HL-60 (cell line): Measurements from ENCODE around the gene EMC6.
A peak's percentile ranks its signal among the peaks of the same experiment; 100 is the strongest.

Experiments used
- DNase-seq, 2 experiments: peaks; one replicate each; pipeline ENCODE4 v3.0.0-alpha.2; 2010 to 2020; ENCODE audit warnings: low read depth in 1 of 2, low spot score in 1 of 2
- H3K27ac ChIP-seq: fragments of 250-450 bp; sonication (Bioruptor Pico); replicated peaks from 2 replicates; pipeline ENCODE4 v1.5.1; 2020; ENCODE audit warnings: mild to moderate bottlenecking, moderate library complexity
- H3K27me3 ChIP-seq: fragments of 250-450 bp; sonication (Bioruptor Pico); 2 replicates; pipeline ENCODE4 v1.5.1; 2021; ENCODE audit warnings: mild to moderate bottlenecking, moderate library complexity; ENCODE audit not compliant: insufficient read depth, poor library complexity, severe bottlenecking
- H3K4me3 ChIP-seq: replicated peaks from 2 replicates; pipeline ENCODE4 v1.5.1; 2011; ENCODE audit warnings: mild to moderate bottlenecking, control low read depth, low read length; ENCODE audit not compliant: insufficient read depth
- GABPA ChIP-seq: IDR thresholded peaks from 2 replicates; pipeline ENCODE4 v1.6.1; 2012; ENCODE audit warnings: low read depth
- POLR2AphosphoS5 ChIP-seq: IDR thresholded peaks from 2 replicates; pipeline ENCODE4 v1.6.1; 2012; ENCODE audit warnings: low read depth
- SPI1 ChIP-seq: IDR thresholded peaks from 2 replicates; pipeline ENCODE4 v1.6.1; 2012; ENCODE audit warnings: low read depth, mild to moderate bottlenecking, borderline replicate concordance
- TF ChIP-seq, protein P1 (sequence below): IDR thresholded peaks from 2 replicates; pipeline ENCODE4 v1.6.1; 2012; ENCODE audit warnings: low read depth; ENCODE audit not compliant: insufficient replicate concordance
- TF ChIP-seq, protein P2 (sequence below): IDR thresholded peaks from one replicate; pipeline ENCODE4 v1.5.1; 2011; ENCODE audit warnings: low read length, control low read depth, inconsistent platforms; ENCODE audit not compliant: insufficient read depth

EMC6 gene

DNA sequence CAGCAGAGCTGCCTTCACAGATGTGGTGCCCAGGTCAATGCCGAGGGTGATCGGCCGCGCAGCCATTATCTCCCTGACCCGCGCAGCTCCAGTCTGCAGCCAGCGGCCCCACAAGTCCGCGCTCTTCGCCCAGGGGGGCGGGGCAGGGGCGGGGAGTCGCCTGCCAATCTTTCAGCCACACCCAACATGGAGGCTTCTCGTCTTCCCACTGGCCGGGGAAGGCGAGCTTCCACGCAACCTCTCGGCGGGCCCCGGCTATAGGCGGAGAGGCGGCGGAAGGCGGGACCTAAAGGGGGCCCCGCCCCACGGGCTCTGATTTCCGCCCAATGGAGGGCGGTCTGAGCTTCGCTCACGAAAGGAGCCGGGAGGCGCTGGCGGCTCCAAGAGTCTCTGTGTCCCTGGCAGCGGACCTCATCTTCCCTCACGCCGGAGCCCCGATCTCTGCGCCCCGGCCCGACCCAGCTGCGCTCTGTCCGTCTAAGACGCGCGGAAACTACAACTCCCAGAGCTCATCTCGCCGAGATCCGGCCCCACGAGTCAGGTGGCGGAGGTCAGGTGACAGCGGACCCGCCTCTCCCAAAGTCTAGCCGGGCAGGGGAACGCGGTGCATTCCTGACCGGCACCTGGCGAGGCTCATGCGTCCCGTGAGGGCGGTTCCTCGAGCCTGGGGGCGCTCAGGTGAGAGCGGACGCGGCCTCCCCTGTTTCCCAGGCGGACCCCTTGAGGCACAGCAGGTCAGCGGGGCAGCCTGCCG lies 32.3 kb upstream of the EMC6 start, which contains the start of the genes CTNS and SHPK:
Gene CTNS, plus strand, starts transcription at position 607 of the 754 bp plus-strand sequence. CDS start 3,447 bp downstream, outside the sequence.
Gene SHPK, minus strand, starts transcription at position 97 of the 754 bp plus-strand sequence. Its CDS starts 31 bp downstream, at position 66.
- TF ChIP-seq, protein P1, sequence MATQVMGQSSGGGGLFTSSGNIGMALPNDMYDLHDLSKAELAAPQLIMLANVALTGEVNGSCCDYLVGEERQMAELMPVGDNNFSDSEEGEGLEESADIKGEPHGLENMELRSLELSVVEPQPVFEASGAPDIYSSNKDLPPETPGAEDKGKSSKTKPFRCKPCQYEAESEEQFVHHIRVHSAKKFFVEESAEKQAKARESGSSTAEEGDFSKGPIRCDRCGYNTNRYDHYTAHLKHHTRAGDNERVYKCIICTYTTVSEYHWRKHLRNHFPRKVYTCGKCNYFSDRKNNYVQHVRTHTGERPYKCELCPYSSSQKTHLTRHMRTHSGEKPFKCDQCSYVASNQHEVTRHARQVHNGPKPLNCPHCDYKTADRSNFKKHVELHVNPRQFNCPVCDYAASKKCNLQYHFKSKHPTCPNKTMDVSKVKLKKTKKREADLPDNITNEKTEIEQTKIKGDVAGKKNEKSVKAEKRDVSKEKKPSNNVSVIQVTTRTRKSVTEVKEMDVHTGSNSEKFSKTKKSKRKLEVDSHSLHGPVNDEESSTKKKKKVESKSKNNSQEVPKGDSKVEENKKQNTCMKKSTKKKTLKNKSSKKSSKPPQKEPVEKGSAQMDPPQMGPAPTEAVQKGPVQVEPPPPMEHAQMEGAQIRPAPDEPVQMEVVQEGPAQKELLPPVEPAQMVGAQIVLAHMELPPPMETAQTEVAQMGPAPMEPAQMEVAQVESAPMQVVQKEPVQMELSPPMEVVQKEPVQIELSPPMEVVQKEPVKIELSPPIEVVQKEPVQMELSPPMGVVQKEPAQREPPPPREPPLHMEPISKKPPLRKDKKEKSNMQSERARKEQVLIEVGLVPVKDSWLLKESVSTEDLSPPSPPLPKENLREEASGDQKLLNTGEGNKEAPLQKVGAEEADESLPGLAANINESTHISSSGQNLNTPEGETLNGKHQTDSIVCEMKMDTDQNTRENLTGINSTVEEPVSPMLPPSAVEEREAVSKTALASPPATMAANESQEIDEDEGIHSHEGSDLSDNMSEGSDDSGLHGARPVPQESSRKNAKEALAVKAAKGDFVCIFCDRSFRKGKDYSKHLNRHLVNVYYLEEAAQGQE = no peak
- TF ChIP-seq GABPA = peak; percentile 64
- peak; percentile 66 to 91 for DNase-seq
- Histone ChIP-seq H3K27me3 (no peaks in the 10 kb centered on the region), H3K4me3 (peak within 1 kb of the TSS; percentile 80), H3K27ac (peak within 1 kb of the TSS; percentile 93)

DNA sequence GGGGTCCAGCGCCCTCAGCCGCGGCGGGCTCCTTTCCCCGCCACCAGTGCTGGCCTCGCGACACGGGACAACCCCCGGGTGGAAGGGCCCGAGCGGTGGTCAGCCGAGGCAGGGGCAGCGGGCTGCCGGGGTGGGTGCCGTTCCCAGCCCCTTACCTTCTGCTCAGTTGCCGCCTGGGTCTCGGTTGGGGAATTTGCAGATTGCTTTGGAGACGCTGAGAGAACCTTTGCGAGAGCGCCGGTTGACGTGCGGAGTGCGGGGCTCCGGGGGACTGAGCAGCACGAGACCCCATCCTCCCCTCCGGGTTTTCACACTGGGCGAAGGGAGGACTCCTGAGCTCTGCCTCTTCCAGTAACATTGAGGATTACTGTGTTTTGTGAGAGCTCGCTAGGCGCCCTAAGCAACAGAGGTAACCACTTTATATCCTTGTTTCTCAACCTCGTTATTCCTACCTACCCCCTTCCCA lies 31.7 kb upstream of the EMC6 start:
- TF ChIP-seq, protein P1 = no peak
- TF ChIP-seq POLR2AphosphoS5 (no peak), SPI1 (no peak), GABPA (no peak)
- TF ChIP-seq, protein P2, sequence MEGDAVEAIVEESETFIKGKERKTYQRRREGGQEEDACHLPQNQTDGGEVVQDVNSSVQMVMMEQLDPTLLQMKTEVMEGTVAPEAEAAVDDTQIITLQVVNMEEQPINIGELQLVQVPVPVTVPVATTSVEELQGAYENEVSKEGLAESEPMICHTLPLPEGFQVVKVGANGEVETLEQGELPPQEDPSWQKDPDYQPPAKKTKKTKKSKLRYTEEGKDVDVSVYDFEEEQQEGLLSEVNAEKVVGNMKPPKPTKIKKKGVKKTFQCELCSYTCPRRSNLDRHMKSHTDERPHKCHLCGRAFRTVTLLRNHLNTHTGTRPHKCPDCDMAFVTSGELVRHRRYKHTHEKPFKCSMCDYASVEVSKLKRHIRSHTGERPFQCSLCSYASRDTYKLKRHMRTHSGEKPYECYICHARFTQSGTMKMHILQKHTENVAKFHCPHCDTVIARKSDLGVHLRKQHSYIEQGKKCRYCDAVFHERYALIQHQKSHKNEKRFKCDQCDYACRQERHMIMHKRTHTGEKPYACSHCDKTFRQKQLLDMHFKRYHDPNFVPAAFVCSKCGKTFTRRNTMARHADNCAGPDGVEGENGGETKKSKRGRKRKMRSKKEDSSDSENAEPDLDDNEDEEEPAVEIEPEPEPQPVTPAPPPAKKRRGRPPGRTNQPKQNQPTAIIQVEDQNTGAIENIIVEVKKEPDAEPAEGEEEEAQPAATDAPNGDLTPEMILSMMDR = no peak
- no peak for DNase-seq
- peak overlapping the region; percentile 80 for H3K4me3 ChIP-seq
- H3K27me3 ChIP-seq = no peaks in the 10 kb centered on the region
- peak overlapping the region; percentile 93 for H3K27ac ChIP-seq

DNA sequence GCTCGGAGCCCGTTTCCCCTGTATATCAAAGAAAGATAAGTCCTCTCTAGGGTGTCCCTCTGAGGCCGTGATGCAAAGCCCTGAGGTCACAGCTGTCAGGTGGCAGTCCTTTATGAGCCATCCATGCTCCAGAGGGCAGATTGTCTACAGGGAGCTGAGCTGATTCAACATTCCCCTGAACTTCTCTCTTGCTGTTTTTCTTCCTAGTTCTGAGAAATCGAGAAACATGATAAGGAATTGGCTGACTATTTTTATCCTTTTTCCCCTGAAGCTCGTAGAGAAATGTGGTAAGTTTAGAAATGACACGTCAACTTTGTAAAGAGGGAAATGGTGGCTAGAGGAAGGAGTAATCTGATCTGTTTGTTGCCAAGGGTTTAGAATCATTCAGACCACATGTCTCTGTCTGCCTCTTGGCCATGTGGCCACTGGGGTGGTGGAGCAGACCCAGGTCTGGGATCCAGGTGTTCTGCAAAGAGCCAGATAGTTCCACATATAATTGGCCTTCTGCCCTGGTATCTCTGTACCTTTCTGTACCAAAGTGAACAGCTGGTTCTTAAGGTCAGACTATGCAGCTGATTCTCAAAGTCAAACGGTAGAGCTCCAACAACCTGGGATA lies 28.5 kb upstream of the EMC6 start:
- H3K27ac ChIP-seq = peak overlapping the region; percentile 50
- peak in 1 of 2 experiments; percentile 8 for DNase-seq
- no peak overlapping the region for H3K4me3 ChIP-seq
- H3K27me3 ChIP-seq = no peaks in the 10 kb centered on the region
- TF ChIP-seq GABPA = no peak
- TF ChIP-seq, protein P2 = no peak
- no peak for TF ChIP-seq SPI1
- TF ChIP-seq, protein P1 = no peak
- no peak for TF ChIP-seq POLR2AphosphoS5
